HepG2 (cell line): Measurements from ENCODE around the gene CHKB. TPM values are rescaled to one million over a fixed set of nuclear protein-coding genes. Genes with fewer than 3 reads are reported as not detected.

Experiments
- ATAC-seq: fragments of 200-7000 bp; cut with Tn5 transposase; 3 replicates; pipeline ENCODE4 v1.9.1; 2020; ENCODE audit warnings: mild to moderate bottlenecking, moderate library complexity
- BruUV-seq: library from RNA; stranded (reverse); fragments of 400-500 nt; replicated peaks from 2 replicates; lab custom pipeline; 2021; lab: Mats Ljungman, UMichigan
- CTCF ChIA-PET: fragments of 300-600 bp; formaldehyde crosslinking; extraction: SDS; loops from one replicate; lab custom pipeline; 2021; ENCODE audit warnings: low total read pairs, inconsistent platforms, low intra/inter-chr PET ratio; lab: Yijun Ruan, JAX
- POLR2A ChIA-PET: fragments of 350-600 bp; sonication (Branson Sonifier 250); formaldehyde crosslinking; loops from one replicate; lab custom pipeline; 2020; ENCODE audit warnings: antibody characterized with exemption, inconsistent platforms; lab: Yijun Ruan, JAX
- DNase-seq: peaks from one replicate; pipeline ENCODE4 v3.0.0-alpha.2; 2015; ENCODE audit warnings: low spot score
- FAIRE-seq: peaks from 3 replicates; lab custom pipeline; 2011; peaks lifted over from hg19 to GRCh38; lab: Jason Lieb, UNC
- H2AFZ ChIP-seq: one replicate; pipeline ENCODE4 v1.6.1; 2011; ENCODE audit warnings: low read length, inconsistent platforms
- H3K27ac ChIP-seq: fragments of 300-600 bp; 3 replicates; pipeline ENCODE4 v1.8.0; 2011; ENCODE audit warnings: mixed run types, mild to moderate bottlenecking, mixed read lengths, low read length, inconsistent platforms; ENCODE audit not compliant: insufficient read depth; ENCODE audit errors: extremely low read length
- H3K27me3 ChIP-seq, 2 experiments: fragments of 200-600 bp in 1 of 2; 2 replicates in 1 of 2; 3 replicates in 1 of 2; pipeline versions ENCODE4 v1.6.0 to v1.8.0; 2011; ENCODE audit warnings: low read length in 2 of 2, mild to moderate bottlenecking in 2 of 2, moderate library complexity in 2 of 2, inconsistent platforms in 1 of 2; ENCODE audit not compliant: insufficient read depth in 2 of 2, control insufficient read depth in 1 of 2
- H3K36me3 ChIP-seq, 2 experiments: fragments of 200-600 bp in 1 of 2; replicated peaks in 1 of 2; 2 replicates in 1 of 2; 3 replicates in 1 of 2; pipeline versions ENCODE4 v1.5.1 to v1.8.0; 2011; ENCODE audit warnings: low read length in 2 of 2, inconsistent platforms in 1 of 2; ENCODE audit not compliant: insufficient read depth in 2 of 2, control insufficient read depth in 1 of 2
- H3K4me1 ChIP-seq: 2 replicates; pipeline ENCODE4 v1.5.1; 2012; ENCODE audit warnings: low read length, inconsistent platforms; ENCODE audit not compliant: insufficient read depth
- H3K4me2 ChIP-seq: 2 replicates; pipeline ENCODE4 v1.6.0; 2011; ENCODE audit warnings: low read depth, low read length, inconsistent platforms
- H3K4me3 ChIP-seq, 3 experiments: fragments of 200-600 bp in 1 of 3; sonication (generic), shearing (Covaris generic) in 1 of 3; replicated peaks in 1 of 3; 2 replicates each; pipeline ENCODE4 v1.5.1; 2011 to 2016; ENCODE audit warnings: low read length in 3 of 3, inconsistent platforms in 2 of 3, low read depth in 2 of 3, mild to moderate bottlenecking in 2 of 3, control low read depth in 1 of 3, mixed read lengths in 1 of 3; ENCODE audit not compliant: insufficient read depth in 1 of 3
- H3K79me2 ChIP-seq: one replicate; pipeline ENCODE4 v1.6.1; 2011; ENCODE audit warnings: low read length, inconsistent platforms; ENCODE audit not compliant: insufficient read depth
- H3K9ac ChIP-seq: 2 replicates; pipeline ENCODE4 v1.6.0; 2011; ENCODE audit warnings: mild to moderate bottlenecking, low read depth, low read length, inconsistent platforms; ENCODE audit not compliant: insufficient read depth
- H3K9me3 ChIP-seq: 2 replicates; pipeline ENCODE4 v1.5.1; 2012; ENCODE audit warnings: mild to moderate bottlenecking, low read length
- H4K20me1 ChIP-seq: 2 replicates; pipeline ENCODE4 v1.6.0; 2011; ENCODE audit warnings: inconsistent platforms, mild to moderate bottlenecking, low read length, moderate library complexity; ENCODE audit not compliant: insufficient read depth
- ATF7 ChIP-seq, 2 experiments: fragments of 450-650 bp in 1 of 2; sonication (generic) in 1 of 2; formaldehyde crosslinking in 1 of 2; IDR thresholded peaks; 2 replicates each; pipeline versions ENCODE4 v1.4.0 to v1.6.1; 2016 to 2020; ENCODE audit warnings: antibody characterized with exemption in 1 of 2, mild to moderate bottlenecking in 1 of 2, missing genetic modification reagents in 1 of 2
- CREB1 ChIP-seq, 2 experiments: fragments of 450-650 bp in 1 of 2; IDR thresholded peaks; 2 replicates each; pipeline ENCODE4 v1.6.1; 2016 to 2017; ENCODE audit warnings: control low read depth in 1 of 2, mild to moderate bottlenecking in 1 of 2, missing compliant biosample characterization in 1 of 2, missing genetic modification characterization in 1 of 2
- JUNB ChIP-seq: sonication (generic); formaldehyde crosslinking; IDR thresholded peaks from 2 replicates; pipeline ENCODE4 v1.8.0; 2022; ENCODE audit warnings: missing genetic modification reagents, mild to moderate bottlenecking, borderline replicate concordance
- ZBTB14 ChIP-seq: sonication (generic); formaldehyde crosslinking; IDR thresholded peaks from 2 replicates; pipeline ENCODE4 v1.4.0; 2020; ENCODE audit warnings: missing genetic modification reagents
- WGBS: methylation state at CpG from one replicate; pipeline ENCODE4 v1.1.6; 2017; ENCODE audit warnings: low lambda C conversion rate; 5-methylcytosine and 5-hydroxymethylcytosine counted together
- in situ Hi-C: cut with HindIII; loops from 2 replicates; pipeline ENCODE4 v1.10.0; 2017; ENCODE audit warnings: low pct_unique_long_range_greater_than_20kb; ENCODE audit not compliant: extremely low pct_ligation_motif_present
- intact Hi-C: fragments of 100-400 bp; cut with micrococcal nuclease; formaldehyde crosslinking; loops from one replicate; pipeline ENCODE4 v1.10.0; 2022; ENCODE audit not compliant: unreplicated experiment
- polyA plus RNA-seq, 8 experiments: library from polyadenylated mRNA; depleted of rRNA in 3 of 8; stranded (reverse) in 7 of 8; unstranded in 1 of 8; fragments of >200 nt; fragmentation: Illumina TruSeq in 4 of 8; extraction: Trizol in 4 of 8; gene quantifications; 2 replicates each; pipeline versions ENCODE4 v1.2.1 to v1.2.3, GENCODE V29; 2011 to 2016; ENCODE audit warnings: low read depth in 4 of 8, missing spikeins in 1 of 8, mixed read lengths in 1 of 8; ENCODE audit not compliant: insufficient read depth in 1 of 8
- total RNA-seq, 5 experiments: library from RNA; depleted of rRNA; stranded (reverse); fragments of >200 nt; fragmentation: Illumina TruSeq; extraction: Trizol; gene quantifications; 2 replicates each; pipeline ENCODE4 v1.2.3, GENCODE V29; 2016; ENCODE audit warnings: low read depth in 1 of 5

Gene CHKB
- total and polyA plus RNA-seq, 2 of the 13 experiments (the other 11 are each of a cell fraction or from before 2014, with no cell fraction given) = 24.5 to 42.7 TPM

GRCh38 chr22:50585781-50586180 lies 3.1 kb upstream of the CHKB start (continued):
- no peak for TF ChIP-seq ZBTB14 (CRISPR knock-in tag)
- TF ChIP-seq, all 625 proteins: peak for 0

GRCh38 chr22:50585238-50585637 lies 2.6 kb upstream of the CHKB start:
- FAIRE-seq = no peak
- H3K4me1 ChIP-seq = peaks cover 32% of the 10 kb centered on the region
- no peaks in the 10 kb centered on the region for H3K79me2 ChIP-seq
- H3K36me3 ChIP-seq = peaks cover 0 to 3% of the 10 kb centered on the region in 2 experiments; a peak in 2 of 5 replicates
- BruUV-seq = no TSS peak
- H2AFZ ChIP-seq = no peak overlapping the region
- no peak overlapping the region for H3K27ac ChIP-seq
- H4K20me1 ChIP-seq = no peaks in the 10 kb centered on the region
- H3K9ac ChIP-seq = no peak overlapping the region
- in situ Hi-C loops (no loop called here), intact Hi-C loops (no loop called here)
- WGBS = 94% methylated on average over 3 of the region's 3 CpGs
- no peak overlapping the region for H3K4me2 ChIP-seq
- TF ChIP-seq JUNB (CRISPR knock-in tag) (no peak), ATF7 (IDR thresholded peaks at IDR 0.05) (peak; percentile 90), ATF7 (CRISPR knock-in tag; IDR thresholded peaks at IDR 0.05) (no peak), CREB1 (IDR thresholded peaks at IDR 0.05) (peak; percentile 51; the same call in 1 of the 2 replicates), CREB1 (CRISPR knock-in tag; IDR thresholded peaks at IDR 0.05) (no peak)
- no peak overlapping the region for H3K4me3 ChIP-seq
- CTCF ChIA-PET = interaction anchor here (0.6 kb wide), 1 partner anchor 9 kb away, joined by 3 read pairs; no protein-coding TSS in a partner anchor
- ATAC-seq = no peak
- DNase-seq = no peak
- H3K9me3 ChIP-seq = no peaks in the 10 kb centered on the region
- no peaks in the 10 kb centered on the region for H3K27me3 ChIP-seq
- POLR2A ChIA-PET = interaction anchor here (1.2 to 1.6 kb wide), 2 partner anchors 16 kb away, joined by 3 to 5 read pairs; no protein-coding TSS in a partner anchor
